GM23338 (cell line): ENCODE measurements around the gene ENTPD3. TPM values are rescaled to one million over a fixed set of nuclear protein-coding genes. Genes with fewer than 3 reads are reported as not detected.

Experiments used
- ATAC-seq: fragments of 200-7000 bp; cut with Tn5 transposase; 3 replicates; pipeline ENCODE4 v1.9.1; 2020
- DNase-seq: peaks from one replicate; pipeline ENCODE4 v3.0.0-alpha.2; 2015; ENCODE audit warnings: low spot score
- H2AFZ ChIP-seq: fragments of 200-600 bp; sonication (generic); 2 replicates; pipeline ENCODE4 v1.8.0; 2016; ENCODE audit warnings: antibody characterized with exemption, mild to moderate bottlenecking, moderate library complexity
- H3F3A ChIP-seq: fragments of 200-600 bp; sonication (generic); replicated peaks from 2 replicates; pipeline ENCODE4 v1.8.0; 2017; ENCODE audit warnings: antibody characterized with exemption, mixed run types, low read depth
- H3K27ac ChIP-seq: fragments of 200-600 bp; sonication (generic); 2 replicates; pipeline ENCODE4 v1.6.1; 2016; ENCODE audit warnings: low read depth
- H3K27me3 ChIP-seq: fragments of 200-600 bp; sonication (generic); 2 replicates; pipeline ENCODE4 v1.8.0; 2016; ENCODE audit warnings: mild to moderate bottlenecking, mixed run types, moderate library complexity; ENCODE audit not compliant: insufficient read depth
- H3K36me3 ChIP-seq: fragments of 200-600 bp; sonication (generic); 2 replicates; pipeline ENCODE4 v1.8.0; 2016; ENCODE audit warnings: mild to moderate bottlenecking; ENCODE audit not compliant: insufficient read depth
- H3K4me1 ChIP-seq: fragments of 200-600 bp; sonication (generic); 2 replicates; pipeline ENCODE4 v1.8.0; 2016; ENCODE audit warnings: mild to moderate bottlenecking, moderate library complexity; ENCODE audit not compliant: insufficient read depth
- H3K4me2 ChIP-seq: fragments of 200-600 bp; sonication (generic); 2 replicates; pipeline ENCODE4 v1.7.1; 2017; ENCODE audit warnings: mixed run types
- H3K4me3 ChIP-seq: fragments of 200-600 bp; sonication (generic); 2 replicates; pipeline ENCODE4 v1.6.1; 2016; ENCODE audit warnings: mixed run types
- H3K79me2 ChIP-seq: fragments of 200-600 bp; sonication (generic); replicated peaks from 2 replicates; pipeline ENCODE4 v1.8.0; 2017; ENCODE audit warnings: mild to moderate bottlenecking; ENCODE audit not compliant: insufficient read depth
- H3K9me2 ChIP-seq: fragments of 200-600 bp; sonication (generic); 2 replicates; pipeline ENCODE4 v1.8.0; 2017; ENCODE audit not compliant: insufficient read depth
- H4K20me1 ChIP-seq: fragments of 200-600 bp; sonication (generic); replicated peaks from 2 replicates; pipeline ENCODE4 v1.8.0; 2017; ENCODE audit warnings: mild to moderate bottlenecking; ENCODE audit not compliant: insufficient read depth
- H3K27ac Mint-ChIP-seq: 2 replicates; pipeline ENCODE4 v1.8.0; 2020; ENCODE audit warnings: inconsistent platforms, mild to moderate bottlenecking, moderate library complexity, mixed read lengths
- H3K27me3 Mint-ChIP-seq: 3 replicates; pipeline ENCODE4 v1.8.0; 2022; ENCODE audit warnings: low read depth, mild to moderate bottlenecking, moderate library complexity, mixed read lengths, inconsistent platforms; ENCODE audit not compliant: insufficient read depth, poor library complexity
- H3K36me3 Mint-ChIP-seq: 3 replicates; pipeline ENCODE4 v1.8.0; 2021; ENCODE audit warnings: low read depth, mild to moderate bottlenecking, inconsistent platforms, moderate library complexity, mixed read lengths
- H3K4me1 Mint-ChIP-seq: 3 replicates; pipeline ENCODE4 v1.8.0; 2020; ENCODE audit warnings: mild to moderate bottlenecking, inconsistent platforms, mixed read lengths
- H3K4me3 Mint-ChIP-seq: 3 replicates; pipeline ENCODE4 v1.8.0; 2021; ENCODE audit warnings: moderate library complexity, mild to moderate bottlenecking, inconsistent platforms, mixed read lengths
- H3K9me3 Mint-ChIP-seq: 3 replicates; pipeline ENCODE4 v1.8.0; 2020; ENCODE audit warnings: moderate library complexity, mild to moderate bottlenecking, inconsistent platforms, mixed read lengths
- CREB1 ChIP-seq: fragments of 250-450 bp; sonication (Bioruptor Pico); IDR thresholded peaks from 2 replicates; pipeline ENCODE4 v1.5.0; 2020; ENCODE audit warnings: low read depth, mild to moderate bottlenecking, moderate library complexity
- CTCF ChIP-seq, 2 experiments: fragments of 200-600 bp in 1 of 2; sonication (generic) in 1 of 2; conservative IDR thresholded peaks; 2 replicates each; pipeline versions ENCODE4 v1.5.1 to v1.6.1; 2016 to 2017; ENCODE audit warnings: antibody characterized with exemption in 2 of 2, low read depth in 2 of 2, mild to moderate bottlenecking in 2 of 2, moderate library complexity in 1 of 2
- EZH2 ChIP-seq: fragments of 200-600 bp; sonication (generic); IDR thresholded peaks from one replicate; pipeline ENCODE4 v1.8.0; 2017; ENCODE audit warnings: antibody characterized with exemption, mild to moderate bottlenecking, low read depth; ENCODE audit not compliant: unreplicated experiment
- EZH2phosphoT487 ChIP-seq: fragments of 200-600 bp; sonication (generic); IDR thresholded peaks from one replicate; pipeline ENCODE4 v1.8.1; 2018; ENCODE audit warnings: antibody characterized with exemption; ENCODE audit not compliant: unreplicated experiment
- JUNB ChIP-seq: IDR thresholded peaks from one replicate; pipeline ENCODE4 v1.6.1; 2016; ENCODE audit warnings: antibody characterized with exemption; ENCODE audit not compliant: unreplicated experiment
- NANOG ChIP-seq: IDR thresholded peaks from 2 replicates; pipeline ENCODE4 v1.6.1; 2016; ENCODE audit warnings: antibody characterized with exemption, borderline replicate concordance
- POLR2AphosphoS5 ChIP-seq: IDR thresholded peaks from 2 replicates; pipeline ENCODE4 v1.6.1; 2016; ENCODE audit warnings: antibody characterized with exemption, low read depth
- STAT1 ChIP-seq: IDR thresholded peaks from one replicate; pipeline ENCODE4 v1.6.1; 2016; ENCODE audit warnings: antibody characterized with exemption; ENCODE audit not compliant: unreplicated experiment
- ZNF114 ChIP-seq: fragments of 250-450 bp; sonication (Bioruptor Pico); IDR thresholded peaks from 2 replicates; pipeline ENCODE4 v1.5.0; 2020; ENCODE audit warnings: mild to moderate bottlenecking, moderate library complexity
- ZNF331 ChIP-seq: fragments of 250-450 bp; sonication (Bioruptor Pico); IDR thresholded peaks from 2 replicates; pipeline ENCODE4 v1.5.0; 2020; ENCODE audit warnings: low read depth, mild to moderate bottlenecking, moderate library complexity
- ZNF462 ChIP-seq: fragments of 250-450 bp; sonication (Bioruptor Pico); IDR thresholded peaks from 2 replicates; pipeline ENCODE4 v1.5.0; 2020; ENCODE audit warnings: mild to moderate bottlenecking, moderate library complexity
- polyA plus RNA-seq: library from polyadenylated mRNA; unstranded; fragments of >200 nt; fragmentation: Nextera tagmentation; extraction: Ambion mirVana; gene quantifications from 2 replicates; pipeline ENCODE4 v1.2.1, GENCODE V29; 2016
- total RNA-seq: library from RNA; depleted of rRNA; stranded (reverse); fragments of >200 nt; shearing (Covaris generic); gene quantifications from 2 replicates; pipeline ENCODE4 v1.2.3, GENCODE V29; 2014
- TF ChIP-seq, protein P1 (sequence below): IDR thresholded peaks from 2 replicates; pipeline ENCODE4 v1.6.1; 2016; ENCODE audit warnings: antibody characterized with exemption
- TF ChIP-seq, protein P2 (sequence below): IDR thresholded peaks from one replicate; pipeline ENCODE4 v1.6.1; 2018; ENCODE audit warnings: antibody characterized with exemption; ENCODE audit not compliant: unreplicated experiment

The ENTPD3 gene
- total and polyA plus RNA-seq, 2 experiments from 2014 or later: 0.32 to 0.63 TPM

GRCh38 chr3:40455328-40455727 lies 68.3 kb downstream of the ENTPD3 start:
- H3K27me3 ChIP-seq: no peaks in the 10 kb centered on the region
- H3F3A ChIP-seq: peaks cover 20% of the 10 kb centered on the region
- peaks cover 24% of the 10 kb centered on the region for H4K20me1 ChIP-seq
- H3K4me2 ChIP-seq: no peak overlapping the region
- ATAC-seq (no peak), DNase-seq (no peak)
- peaks cover 25% of the 10 kb centered on the region for H3K36me3 ChIP-seq
- H3K4me3 ChIP-seq: no peak overlapping the region
- Mint-ChIP-seq H3K9me3 (no peaks in the 10 kb centered on the region), H3K4me3 (peak overlapping the region; percentile 93; the same call in 2 of the 3 replicates), H3K4me1 (peaks cover 24% of the 10 kb centered on the region), H3K36me3 (peaks cover 37% of the 10 kb centered on the region), H3K27me3 (peaks cover 6% of the 10 kb centered on the region), H3K27ac (no peak overlapping the region)
- H3K27ac ChIP-seq: no peak overlapping the region
- no peak overlapping the region for H2AFZ ChIP-seq
- TF ChIP-seq EZH2phosphoT487 (no peak), NANOG (no peak), ZNF331 (CRISPR knock-in tag) (no peak), STAT1 (no peak), ZNF462 (CRISPR knock-in tag) (no peak), CREB1 (CRISPR knock-in tag) (no peak), ZNF114 (CRISPR knock-in tag) (no peak), CTCF (conservative IDR thresholded peaks at IDR 0.05; ENCODE audit: low read depth in 2 of 2) (no peak), POLR2AphosphoS5 (no peak), JUNB (no peak), EZH2 (no peak)
- TF ChIP-seq, protein P1, sequence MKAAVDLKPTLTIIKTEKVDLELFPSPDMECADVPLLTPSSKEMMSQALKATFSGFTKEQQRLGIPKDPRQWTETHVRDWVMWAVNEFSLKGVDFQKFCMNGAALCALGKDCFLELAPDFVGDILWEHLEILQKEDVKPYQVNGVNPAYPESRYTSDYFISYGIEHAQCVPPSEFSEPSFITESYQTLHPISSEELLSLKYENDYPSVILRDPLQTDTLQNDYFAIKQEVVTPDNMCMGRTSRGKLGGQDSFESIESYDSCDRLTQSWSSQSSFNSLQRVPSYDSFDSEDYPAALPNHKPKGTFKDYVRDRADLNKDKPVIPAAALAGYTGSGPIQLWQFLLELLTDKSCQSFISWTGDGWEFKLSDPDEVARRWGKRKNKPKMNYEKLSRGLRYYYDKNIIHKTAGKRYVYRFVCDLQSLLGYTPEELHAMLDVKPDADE: no peak
- TF ChIP-seq, protein P2, sequence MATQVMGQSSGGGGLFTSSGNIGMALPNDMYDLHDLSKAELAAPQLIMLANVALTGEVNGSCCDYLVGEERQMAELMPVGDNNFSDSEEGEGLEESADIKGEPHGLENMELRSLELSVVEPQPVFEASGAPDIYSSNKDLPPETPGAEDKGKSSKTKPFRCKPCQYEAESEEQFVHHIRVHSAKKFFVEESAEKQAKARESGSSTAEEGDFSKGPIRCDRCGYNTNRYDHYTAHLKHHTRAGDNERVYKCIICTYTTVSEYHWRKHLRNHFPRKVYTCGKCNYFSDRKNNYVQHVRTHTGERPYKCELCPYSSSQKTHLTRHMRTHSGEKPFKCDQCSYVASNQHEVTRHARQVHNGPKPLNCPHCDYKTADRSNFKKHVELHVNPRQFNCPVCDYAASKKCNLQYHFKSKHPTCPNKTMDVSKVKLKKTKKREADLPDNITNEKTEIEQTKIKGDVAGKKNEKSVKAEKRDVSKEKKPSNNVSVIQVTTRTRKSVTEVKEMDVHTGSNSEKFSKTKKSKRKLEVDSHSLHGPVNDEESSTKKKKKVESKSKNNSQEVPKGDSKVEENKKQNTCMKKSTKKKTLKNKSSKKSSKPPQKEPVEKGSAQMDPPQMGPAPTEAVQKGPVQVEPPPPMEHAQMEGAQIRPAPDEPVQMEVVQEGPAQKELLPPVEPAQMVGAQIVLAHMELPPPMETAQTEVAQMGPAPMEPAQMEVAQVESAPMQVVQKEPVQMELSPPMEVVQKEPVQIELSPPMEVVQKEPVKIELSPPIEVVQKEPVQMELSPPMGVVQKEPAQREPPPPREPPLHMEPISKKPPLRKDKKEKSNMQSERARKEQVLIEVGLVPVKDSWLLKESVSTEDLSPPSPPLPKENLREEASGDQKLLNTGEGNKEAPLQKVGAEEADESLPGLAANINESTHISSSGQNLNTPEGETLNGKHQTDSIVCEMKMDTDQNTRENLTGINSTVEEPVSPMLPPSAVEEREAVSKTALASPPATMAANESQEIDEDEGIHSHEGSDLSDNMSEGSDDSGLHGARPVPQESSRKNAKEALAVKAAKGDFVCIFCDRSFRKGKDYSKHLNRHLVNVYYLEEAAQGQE: no peak
- peaks cover 30% of the 10 kb centered on the region for H3K79me2 ChIP-seq
- H3K9me2 ChIP-seq: no peaks in the 10 kb centered on the region
- peaks cover 15% of the 10 kb centered on the region for H3K4me1 ChIP-seq
